SJCRH30 (cell line): ENCODE data around the gene PTPN20. TPM values are rescaled to one million over a fixed set of nuclear protein-coding genes. Genes with fewer than 3 reads are reported as not detected.

Experiments used
- DNase-seq, 2 experiments: peaks; one replicate each; pipeline ENCODE4 v3.0.0-alpha.2; 2015 to 2020
- H3K27ac ChIP-seq: fragments of 250-450 bp; sonication (Bioruptor Pico); 2 replicates; pipeline ENCODE4 v1.5.1; 2020; ENCODE audit warnings: mild to moderate bottlenecking, moderate library complexity
- H3K27me3 ChIP-seq: fragments of 250-450 bp; sonication (Bioruptor Pico); 2 replicates; pipeline ENCODE4 v1.5.1; 2020; ENCODE audit warnings: mild to moderate bottlenecking, moderate library complexity
- H3K36me3 ChIP-seq: fragments of 250-450 bp; sonication (Bioruptor Pico); 2 replicates; pipeline ENCODE4 v1.5.1; 2020; ENCODE audit warnings: mild to moderate bottlenecking, moderate library complexity
- H3K4me1 ChIP-seq: fragments of 250-450 bp; sonication (Bioruptor Pico); 2 replicates; pipeline ENCODE4 v1.5.1; 2020; ENCODE audit warnings: mild to moderate bottlenecking, moderate library complexity
- H3K4me3 ChIP-seq: fragments of 250-450 bp; sonication (Bioruptor Pico); 2 replicates; pipeline ENCODE4 v1.5.1; 2020; ENCODE audit warnings: mild to moderate bottlenecking, moderate library complexity
- H3K9me3 ChIP-seq: fragments of 250-450 bp; sonication (Bioruptor Pico); replicated peaks from 2 replicates; pipeline ENCODE4 v1.5.1; 2020; ENCODE audit warnings: mild to moderate bottlenecking, moderate library complexity
- total RNA-seq: library from RNA; depleted of rRNA; stranded (reverse); fragments of >200 nt; shearing (Covaris generic); gene quantifications from 2 replicates; pipeline ENCODE4 v1.2.3, GENCODE V29; 2014

Gene PTPN20
- total RNA-seq, 1 experiment from 2014 or later = not detected

DNA sequence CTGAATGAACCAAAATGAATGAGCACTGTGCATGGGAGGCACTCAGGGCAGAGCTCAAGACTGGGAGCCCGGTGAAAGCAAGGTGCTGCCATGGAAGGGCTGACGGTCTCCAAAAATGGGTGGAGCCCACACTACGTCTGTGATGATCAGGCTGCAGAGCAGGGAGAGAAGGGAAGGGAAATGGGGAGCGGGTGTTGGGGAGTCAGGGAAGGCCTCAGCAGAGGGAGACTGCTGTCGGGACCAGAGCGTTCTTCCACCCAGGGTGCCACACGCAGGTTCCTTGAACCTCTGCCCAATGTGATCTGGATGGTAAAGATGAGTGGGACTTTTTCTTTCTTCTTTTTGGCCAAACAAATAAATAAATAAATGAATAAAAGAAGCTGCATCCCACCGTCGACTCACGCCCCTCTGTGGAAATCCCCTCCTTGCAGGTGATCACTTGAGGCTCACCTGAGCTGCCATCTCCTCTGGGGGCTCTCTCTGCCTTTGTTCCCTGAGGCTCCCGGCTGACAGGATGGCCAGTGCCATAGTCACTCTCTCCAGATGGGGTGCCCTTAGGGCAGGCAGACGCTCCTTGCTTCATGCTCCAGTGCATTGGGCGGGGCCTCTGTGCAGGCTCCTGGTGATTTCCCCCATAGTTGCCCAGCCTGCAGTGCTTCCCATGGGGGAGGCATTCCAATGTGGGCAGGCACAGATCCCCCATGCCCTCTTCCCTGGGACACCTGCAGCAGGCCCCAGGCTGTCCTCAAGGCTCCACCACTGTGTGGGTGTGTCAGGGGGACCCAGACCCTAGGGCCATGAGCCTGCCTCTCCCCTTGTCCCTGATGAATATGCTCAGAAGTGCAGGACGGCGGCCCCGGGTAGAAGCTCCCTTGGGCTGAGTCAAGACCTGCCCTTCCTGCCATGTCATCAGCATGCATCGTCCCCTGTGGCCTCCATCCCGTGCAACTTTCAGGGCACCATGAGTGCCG lies 131.8 kb downstream of the PTPN20 start:
- no peaks in the 10 kb centered on the region for H3K9me3 ChIP-seq
- DNase-seq = no peak
- no peaks in the 10 kb centered on the region for H3K27me3 ChIP-seq
- H3K36me3 ChIP-seq = no peaks in the 10 kb centered on the region
- no peaks in the 10 kb centered on the region for H3K4me1 ChIP-seq
- no peak overlapping the region for H3K27ac ChIP-seq
- H3K4me3 ChIP-seq = no peak overlapping the region

DNA sequence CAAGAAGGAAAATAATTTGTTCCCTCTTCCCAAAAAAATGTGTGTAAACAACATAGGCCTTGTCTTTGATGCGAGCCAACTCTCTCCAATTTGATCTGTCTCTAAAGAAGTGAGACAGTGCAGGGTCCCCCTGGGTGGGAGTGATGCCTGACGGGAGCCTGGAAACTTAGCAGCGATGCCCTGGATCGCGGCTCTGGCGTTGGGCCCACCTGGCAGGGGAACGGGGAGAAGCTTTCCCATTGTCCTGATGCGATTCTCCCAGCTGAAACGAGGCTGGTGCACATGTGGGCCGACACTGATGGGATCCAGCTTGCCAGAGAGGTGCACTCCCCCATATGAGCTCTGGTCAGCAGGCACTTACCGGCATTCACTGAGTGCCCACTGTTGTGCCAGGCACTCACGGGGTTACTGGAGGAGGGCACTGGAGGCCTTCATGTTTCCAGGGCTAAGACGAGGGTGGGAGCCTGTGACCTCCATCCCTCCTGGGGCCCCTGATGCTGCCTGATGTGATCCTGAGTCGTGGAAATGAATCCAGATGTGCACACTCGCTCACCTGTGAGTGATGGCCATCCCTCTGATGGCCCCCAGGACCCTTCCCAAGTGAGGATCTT lies 132.8 kb downstream of the PTPN20 start:
- DNase-seq = no peak
- Histone ChIP-seq H3K4me1 (no peaks in the 10 kb centered on the region), H3K9me3 (no peaks in the 10 kb centered on the region), H3K27me3 (no peaks in the 10 kb centered on the region), H3K4me3 (no peak overlapping the region), H3K36me3 (no peaks in the 10 kb centered on the region), H3K27ac (no peak overlapping the region)

DNA sequence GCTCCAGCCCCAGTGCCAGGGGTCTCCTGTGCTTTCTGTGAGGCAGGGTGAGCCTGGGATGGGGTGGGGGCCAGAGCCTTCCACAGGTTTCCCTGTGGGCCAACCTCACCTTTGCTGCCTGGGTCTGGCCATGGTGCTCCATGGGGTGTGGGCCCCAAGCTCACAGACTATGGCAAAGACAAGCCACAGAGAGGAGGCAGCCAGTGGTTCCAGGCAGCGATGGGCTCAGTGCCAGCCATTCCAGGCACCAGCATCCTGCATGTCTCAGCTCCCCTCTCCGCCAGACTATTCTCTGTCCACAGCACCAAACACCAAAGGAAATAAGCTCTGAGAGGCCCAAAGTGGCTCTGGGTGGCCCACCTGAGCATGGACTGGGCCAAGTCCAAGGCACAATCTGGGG lies 133.5 kb downstream of the PTPN20 start:
- H3K36me3 ChIP-seq = no peaks in the 10 kb centered on the region

DNA sequence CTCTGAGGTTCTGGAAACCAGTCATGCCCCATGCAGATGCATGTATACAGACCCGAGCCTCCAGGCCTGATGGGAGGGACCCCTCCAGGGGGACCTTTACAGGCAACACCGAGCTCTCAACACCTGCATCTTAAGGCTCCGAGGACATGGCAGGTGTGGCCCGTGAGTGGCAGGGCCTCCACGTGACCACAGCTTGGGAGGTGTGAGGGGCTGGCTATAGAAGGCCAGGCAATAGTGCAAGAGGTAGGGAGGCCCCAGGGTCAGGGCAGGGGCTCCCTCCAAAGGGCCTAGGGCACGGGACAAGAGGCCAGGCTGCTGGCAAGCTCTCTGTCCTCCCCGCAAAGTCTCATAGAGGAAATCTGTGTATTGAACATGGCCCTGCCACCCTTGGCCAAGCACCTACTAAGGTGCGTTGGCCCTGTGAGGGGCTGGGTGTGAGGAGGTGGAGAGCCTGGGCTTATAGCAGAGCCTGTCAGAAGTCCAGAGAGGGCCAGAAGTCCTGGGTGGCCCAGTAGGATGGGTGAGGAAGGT lies 134.2 kb downstream of the PTPN20 start:
- Histone ChIP-seq H3K9me3 (no peaks in the 10 kb centered on the region), H3K27ac (no peak overlapping the region), H3K4me3 (no peak overlapping the region), H3K27me3 (no peaks in the 10 kb centered on the region), H3K36me3 (no peaks in the 10 kb centered on the region), H3K4me1 (no peaks in the 10 kb centered on the region)
- no peak for DNase-seq

More for the DNA sequence above, 133.5 kb downstream of the PTPN20 start:
- Histone ChIP-seq H3K27ac (no peak overlapping the region), H3K4me3 (no peak overlapping the region), H3K9me3 (no peaks in the 10 kb centered on the region), H3K27me3 (no peaks in the 10 kb centered on the region), H3K4me1 (no peaks in the 10 kb centered on the region)
- no peak for DNase-seq

DNA sequence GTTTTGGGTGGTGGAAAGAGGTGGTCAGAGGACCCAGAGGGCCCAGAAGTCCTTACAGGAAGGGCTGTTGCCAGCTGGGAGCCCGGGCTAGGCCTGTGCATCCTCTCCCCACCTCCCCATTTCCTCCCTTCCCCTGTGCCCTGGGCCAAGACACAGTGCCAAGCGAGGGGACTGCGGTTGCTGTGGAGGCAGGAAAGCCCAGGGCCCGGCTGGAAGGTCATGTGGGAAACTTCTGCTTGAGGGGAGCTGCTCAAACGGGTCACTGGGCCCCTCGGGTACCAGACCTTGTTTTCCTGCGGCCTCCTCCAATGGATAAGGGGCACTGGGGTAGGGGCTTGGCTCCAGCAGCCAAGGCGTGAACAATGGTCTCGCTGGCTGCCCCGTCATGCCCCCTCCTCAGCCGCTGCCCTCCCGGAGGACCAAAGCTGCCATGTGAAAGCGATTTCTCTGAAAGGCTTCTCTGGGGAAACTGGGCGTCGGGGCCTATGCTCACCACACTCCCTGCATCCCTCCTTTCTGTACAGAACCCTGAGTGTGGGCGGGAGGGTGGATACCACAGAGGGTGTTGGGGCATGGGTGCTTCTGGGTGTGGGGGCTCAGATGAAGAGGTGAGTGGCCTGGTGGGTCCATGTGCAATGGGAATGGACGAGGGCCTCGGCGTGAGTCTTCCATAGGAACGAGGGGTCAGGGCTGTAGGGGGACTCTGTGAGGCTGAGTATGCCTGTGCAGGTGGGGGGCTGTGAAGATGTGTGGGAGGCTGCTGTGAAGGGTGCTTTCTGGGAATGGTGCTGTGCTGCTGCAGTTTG lies 135.3 kb downstream of the PTPN20 start:
- H3K4me3 ChIP-seq = no peak overlapping the region
- H3K27me3 ChIP-seq = no peaks in the 10 kb centered on the region
- H3K9me3 ChIP-seq = no peaks in the 10 kb centered on the region
- H3K36me3 ChIP-seq = no peaks in the 10 kb centered on the region
- H3K4me1 ChIP-seq = no peaks in the 10 kb centered on the region
- no peak overlapping the region for H3K27ac ChIP-seq
- no peak for DNase-seq

DNA sequence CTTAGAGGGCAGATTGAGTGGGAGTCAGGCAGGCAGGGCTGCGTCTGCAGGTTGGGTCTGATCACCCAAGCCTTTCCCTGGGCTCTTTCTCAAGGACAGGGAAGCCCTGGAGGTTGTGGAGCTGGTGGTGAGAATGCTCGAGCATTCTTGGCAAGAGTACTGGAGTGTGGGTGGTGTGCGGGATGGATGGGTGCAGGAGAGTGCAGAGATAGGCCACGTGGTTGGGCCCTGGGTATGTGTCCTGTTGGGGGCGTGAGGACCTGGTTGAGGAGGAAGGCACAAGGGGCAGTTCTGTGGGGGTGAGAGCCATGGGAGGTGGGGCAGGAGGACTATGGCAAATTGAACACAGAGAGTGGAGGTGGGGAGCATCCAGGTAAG lies 135.9 kb downstream of the PTPN20 start:
- Histone ChIP-seq H3K27ac (no peak overlapping the region), H3K36me3 (no peaks in the 10 kb centered on the region), H3K9me3 (no peaks in the 10 kb centered on the region), H3K27me3 (no peaks in the 10 kb centered on the region), H3K4me3 (no peak overlapping the region), H3K4me1 (no peaks in the 10 kb centered on the region)
- no peak for DNase-seq

DNA sequence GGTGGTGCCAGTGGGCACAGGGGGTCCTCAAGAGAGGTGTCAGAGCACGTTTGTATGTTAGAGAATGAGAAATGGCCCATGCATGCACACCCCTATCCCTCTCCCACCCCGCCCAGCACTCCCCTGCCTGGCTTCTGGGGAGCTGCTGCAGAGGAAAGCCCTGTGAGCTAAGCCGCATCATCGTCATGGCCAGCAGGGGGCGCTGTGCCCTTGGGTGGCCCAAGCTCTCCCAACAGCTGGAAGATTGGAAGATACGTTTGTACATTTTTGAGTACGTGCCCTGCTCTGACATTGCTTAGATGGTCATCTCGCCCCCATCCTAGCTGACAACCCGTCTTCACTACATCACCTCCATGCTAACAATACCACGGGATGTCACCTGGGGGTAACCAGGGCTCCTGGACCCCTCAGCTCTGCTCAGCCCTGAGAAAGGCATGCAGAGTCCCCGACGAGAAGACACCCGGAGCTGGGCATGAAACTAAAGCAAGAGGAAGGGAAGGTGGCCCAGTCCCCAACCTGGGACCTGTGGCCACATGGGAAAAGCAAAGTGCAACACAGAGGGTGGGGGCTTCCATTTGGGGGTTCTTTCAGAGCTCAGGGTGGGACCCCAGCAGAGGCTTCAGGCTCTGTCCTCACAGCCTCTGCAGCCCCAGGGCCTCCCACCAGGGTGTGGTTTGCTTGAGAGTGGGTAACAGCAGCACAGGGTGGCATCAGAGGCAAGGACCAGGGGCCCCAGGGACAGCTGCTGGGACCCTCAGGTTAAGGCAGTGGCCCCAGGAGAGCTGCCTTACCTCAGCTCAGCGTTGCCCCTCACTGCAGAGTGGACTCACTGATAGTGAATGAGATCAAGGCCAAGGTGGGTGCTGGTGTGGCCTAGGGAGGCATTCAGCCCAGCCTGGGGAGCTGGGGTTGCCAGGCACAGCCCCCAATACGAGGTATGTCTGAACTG lies 136.6 kb downstream of the PTPN20 start:
- peak; percentile 27 to 62 for DNase-seq
- H3K36me3 ChIP-seq = no peaks in the 10 kb centered on the region
- no peaks in the 10 kb centered on the region for H3K9me3 ChIP-seq
- H3K4me1 ChIP-seq = no peaks in the 10 kb centered on the region
- H3K27ac ChIP-seq = no peak overlapping the region
- H3K4me3 ChIP-seq = no peak overlapping the region
- no peaks in the 10 kb centered on the region for H3K27me3 ChIP-seq

DNA sequence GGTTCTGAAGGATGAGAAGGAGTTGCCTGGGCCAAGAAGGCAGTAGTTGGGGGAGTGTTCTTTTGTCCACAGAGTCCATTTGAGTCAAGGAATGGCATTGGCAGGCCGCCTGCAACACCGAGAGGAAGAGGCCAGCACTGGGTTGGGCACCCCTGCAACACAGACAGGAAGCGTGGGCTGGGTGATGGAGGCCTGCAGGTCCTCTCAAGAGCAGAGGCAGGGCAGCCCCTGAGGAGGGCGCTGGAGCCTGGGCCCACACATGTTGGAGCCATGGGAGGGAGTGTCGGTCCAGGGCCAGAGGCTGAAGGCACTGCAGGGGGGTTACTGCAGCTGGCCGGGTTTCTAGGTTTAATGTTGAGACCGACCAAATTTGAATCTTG lies 137.3 kb downstream of the PTPN20 start:
- Histone ChIP-seq H3K36me3 (no peaks in the 10 kb centered on the region), H3K27ac (no peak overlapping the region), H3K4me3 (no peak overlapping the region), H3K9me3 (no peaks in the 10 kb centered on the region), H3K27me3 (no peaks in the 10 kb centered on the region), H3K4me1 (no peaks in the 10 kb centered on the region)
- no peak for DNase-seq

DNA sequence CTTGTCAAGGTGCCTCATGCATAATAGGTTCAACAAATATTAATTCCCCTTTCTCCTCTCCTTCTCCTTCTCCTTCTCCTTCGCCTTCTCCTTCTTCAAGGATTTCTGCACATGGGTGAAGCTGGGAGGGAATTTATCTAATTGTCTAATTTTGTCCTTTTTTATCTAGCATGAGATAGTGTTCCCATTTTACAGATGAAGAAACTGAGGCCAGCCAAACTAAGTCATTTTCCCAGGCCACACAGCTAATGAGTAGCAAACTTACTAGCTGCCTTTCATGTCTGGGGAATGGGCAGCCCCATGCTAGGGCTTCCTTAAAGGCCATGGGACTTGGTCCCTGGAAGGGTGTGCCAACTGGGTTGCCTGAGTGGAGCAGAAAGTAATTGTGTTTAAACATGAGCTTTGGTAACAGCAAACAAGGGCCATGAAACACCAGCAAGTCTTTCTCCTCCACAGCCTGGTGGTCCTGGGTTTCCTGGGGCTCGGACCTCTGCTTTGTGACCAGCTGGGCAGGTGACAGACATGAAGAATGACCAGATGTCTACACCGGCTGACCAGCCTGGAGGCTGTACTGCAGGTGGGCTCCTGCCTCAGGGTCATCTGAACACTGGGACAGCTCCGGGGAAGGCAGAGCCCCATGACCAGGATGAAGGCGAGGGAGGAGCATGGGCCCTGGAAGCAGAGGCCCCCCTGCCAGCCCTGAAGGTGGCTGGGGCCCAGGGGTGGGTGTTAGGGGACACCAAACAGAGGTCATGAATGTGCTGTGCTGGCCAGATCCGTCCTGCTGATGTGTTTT lies 138.0 kb downstream of the PTPN20 start:
- Histone ChIP-seq H3K9me3 (no peaks in the 10 kb centered on the region), H3K4me1 (no peaks in the 10 kb centered on the region), H3K27me3 (no peaks in the 10 kb centered on the region), H3K36me3 (no peaks in the 10 kb centered on the region), H3K4me3 (no peak overlapping the region), H3K27ac (no peak overlapping the region)
- DNase-seq = no peak

DNA sequence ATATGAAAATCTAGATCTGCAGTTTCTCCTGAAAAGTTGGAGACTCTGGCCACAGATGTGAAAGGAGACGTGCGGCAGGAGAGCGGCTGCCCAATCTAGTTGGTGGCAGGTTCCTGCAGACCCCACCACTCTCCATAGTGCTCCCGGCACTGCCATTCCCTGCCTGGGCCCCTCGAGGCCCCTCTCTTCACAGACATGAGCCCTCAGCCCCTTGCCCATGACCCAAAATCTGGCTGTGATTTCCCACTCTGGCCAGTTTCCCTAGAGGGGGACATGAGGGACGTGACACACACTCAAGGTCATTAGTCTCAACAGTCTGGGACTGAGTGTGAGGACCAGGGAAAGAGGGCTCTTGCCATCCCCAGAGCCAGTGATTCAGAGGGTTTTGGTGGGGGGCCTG lies 138.7 kb downstream of the PTPN20 start:
- DNase-seq = no peak
- Histone ChIP-seq H3K27me3 (no peaks in the 10 kb centered on the region), H3K4me1 (no peaks in the 10 kb centered on the region), H3K9me3 (no peaks in the 10 kb centered on the region), H3K27ac (no peak overlapping the region), H3K36me3 (no peaks in the 10 kb centered on the region), H3K4me3 (no peak overlapping the region)

DNA sequence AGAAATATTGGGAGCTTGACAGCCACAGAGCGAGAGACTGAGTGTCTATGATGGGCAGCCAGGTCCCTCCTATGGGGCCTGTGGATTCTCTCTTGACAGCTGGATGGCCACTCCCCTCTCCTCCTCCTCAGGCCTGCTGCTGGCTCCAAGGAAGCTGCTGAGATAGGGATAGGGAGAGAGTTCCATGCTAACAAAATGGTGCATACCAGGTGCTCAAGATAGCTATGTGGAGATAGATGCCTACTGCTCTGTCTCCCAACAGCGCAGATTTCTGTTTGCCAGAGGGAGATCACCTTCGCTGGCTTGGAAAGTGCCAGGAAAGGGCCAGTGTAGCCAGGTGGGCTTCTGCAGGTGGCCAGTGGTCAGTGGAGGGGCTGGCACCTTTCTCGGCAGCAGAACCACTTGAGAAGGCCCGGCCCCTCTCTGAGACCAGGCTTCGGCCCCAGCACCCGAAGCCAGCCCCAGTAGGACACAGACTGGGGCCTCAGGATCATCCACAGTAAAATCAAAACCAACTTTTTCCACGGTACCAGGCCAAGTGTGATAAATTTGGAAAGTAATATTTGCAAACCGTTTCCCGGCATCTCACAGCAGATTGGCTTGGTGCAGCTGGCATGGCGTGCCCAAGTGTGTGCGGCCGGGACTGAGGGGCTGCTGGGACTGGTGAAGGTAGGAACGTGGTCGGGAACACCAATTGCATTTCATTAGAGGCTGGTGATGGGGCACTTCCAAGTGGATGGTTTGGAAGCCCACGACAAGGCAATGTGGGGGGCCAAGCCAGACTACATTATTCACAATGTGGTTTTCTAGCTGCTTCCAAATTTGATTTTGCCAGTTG lies 139.6 kb downstream of the PTPN20 start:
- DNase-seq = no peak

DNA sequence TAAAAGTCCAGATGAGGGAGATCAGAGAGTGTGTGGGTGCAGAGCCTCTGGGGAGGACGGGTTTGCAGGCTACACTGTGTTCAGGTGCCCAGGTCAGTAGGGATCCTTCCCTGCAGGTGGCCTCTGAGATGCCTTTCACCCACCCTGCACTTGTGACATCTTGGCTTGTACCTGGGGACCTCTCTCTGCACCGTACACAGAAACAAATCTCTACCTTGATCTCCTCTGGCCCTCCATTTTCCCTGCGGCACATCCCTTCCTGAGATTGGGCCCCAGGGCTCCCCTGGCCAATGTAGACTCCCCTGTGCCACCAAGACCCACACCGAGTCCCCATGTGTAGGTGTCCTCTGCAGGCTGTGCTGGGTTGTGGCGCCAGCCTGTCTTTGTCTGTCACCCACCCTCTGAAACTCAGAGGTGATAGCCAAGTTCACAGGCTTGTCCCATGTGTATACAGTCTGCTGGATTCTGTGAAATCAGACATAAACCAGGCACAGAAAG lies 140.6 kb downstream of the PTPN20 start:
- no peaks in the 10 kb centered on the region for H3K4me1 ChIP-seq
- no peaks in the 10 kb centered on the region for H3K36me3 ChIP-seq
- no peaks in the 10 kb centered on the region for H3K9me3 ChIP-seq
- H3K27ac ChIP-seq = no peak overlapping the region
- no peaks in the 10 kb centered on the region for H3K27me3 ChIP-seq
- DNase-seq = no peak
- H3K4me3 ChIP-seq = no peak overlapping the region

More for the DNA sequence above, 139.6 kb downstream of the PTPN20 start:
- Histone ChIP-seq H3K36me3 (no peaks in the 10 kb centered on the region), H3K4me3 (no peak overlapping the region), H3K4me1 (no peaks in the 10 kb centered on the region), H3K27me3 (no peaks in the 10 kb centered on the region), H3K9me3 (no peaks in the 10 kb centered on the region), H3K27ac (no peak overlapping the region)
